Measurements from ENCODE around the gene STK32C.

STK32C gene

GRCh38 chr10:132178672-132179545 lies 128.8 kb downstream of the STK32C start:
- DNase-seq = no peak

GRCh38 chr10:132178046-132178445 lies 129.7 kb downstream of the STK32C start:
- DNase-seq = no peak

GRCh38 chr10:132176623-132177500 lies 130.9 kb downstream of the STK32C start:
- no peak for DNase-seq

- peak; percentile 24 for DNase-seq
Observed at GRCh38 chr10:132175907-132176581, 131.7 kb downstream of the STK32C start.

- no peak for DNase-seq
Observed at GRCh38 chr10:132175408-132175807, 132.3 kb downstream of the STK32C start.

- DNase-seq = no peak
Observed at GRCh38 chr10:132174237-132174636, 133.5 kb downstream of the STK32C start.

- DNase-seq = no peak
Observed at GRCh38 chr10:132173185-132173584, 134.6 kb downstream of the STK32C start.

GRCh38 chr10:132172091-132173066 lies 135.4 kb downstream of the STK32C start:
- DNase-seq = no peak

GRCh38 chr10:132170561-132171361 lies 137.0 kb downstream of the STK32C start:
- DNase-seq = no peak

- DNase-seq = no peak
Observed at GRCh38 chr10:132169766-132170560, 137.8 kb downstream of the STK32C start.

GRCh38 chr10:132169031-132169765 lies 138.6 kb downstream of the STK32C start:
- no peak for DNase-seq

- DNase-seq = no peak
Observed at GRCh38 chr10:132168571-132169030, 139.1 kb downstream of the STK32C start.

GRCh38 chr10:132167976-132168375 lies 139.8 kb downstream of the STK32C start:
- no peak for DNase-seq

- DNase-seq = no peak
Observed at GRCh38 chr10:132167041-132167674, 140.6 kb downstream of the STK32C start.

- no peak for DNase-seq
Observed at GRCh38 chr10:132166216-132166950, 141.4 kb downstream of the STK32C start.

- no peak for DNase-seq
Observed at GRCh38 chr10:132165416-132165980, 142.3 kb downstream of the STK32C start.

- no peak for DNase-seq
Observed at GRCh38 chr10:132164761-132165278, 142.9 kb downstream of the STK32C start.
